NCI-H748 (cell line): ENCODE measurements around the gene ZNF462.

Experiments
- DNase-seq: peaks from one replicate; lab custom pipeline; 2025; ENCODE audit not compliant: unreplicated experiment; lab: John Stamatoyannopoulos, UW

ZNF462 gene

GRCh38 chr9:106992186-106992585 lies 129.2 kb downstream of the ZNF462 start:
- DNase-seq, result no peak

- DNase-seq, result no peak
Observed at GRCh38 chr9:106993603-106994002, 130.6 kb downstream of the ZNF462 start.

- no peak for DNase-seq
Observed at GRCh38 chr9:106994463-106994862, 131.5 kb downstream of the ZNF462 start.

GRCh38 chr9:107000218-107000617 lies 137.3 kb downstream of the ZNF462 start:
- DNase-seq, result no peak

GRCh38 chr9:107005201-107005600 lies 142.2 kb downstream of the ZNF462 start:
- no peak for DNase-seq

- DNase-seq, result no peak
Observed at GRCh38 chr9:107007402-107007801, 144.4 kb downstream of the ZNF462 start.

GRCh38 chr9:107008011-107008410 lies 145.0 kb downstream of the ZNF462 start:
- DNase-seq, result no peak

- no peak for DNase-seq
Observed at GRCh38 chr9:107008447-107008846, 145.5 kb downstream of the ZNF462 start.

GRCh38 chr9:107016383-107016782 lies 153.4 kb downstream of the ZNF462 start:
- peak; percentile 42 for DNase-seq

- no peak for DNase-seq
Observed at GRCh38 chr9:107018861-107019545, 156.0 kb downstream of the ZNF462 start.

GRCh38 chr9:107020040-107020530 lies 157.1 kb downstream of the ZNF462 start:
- DNase-seq, result peak; percentile 12

GRCh38 chr9:107024193-107024592 lies 161.2 kb downstream of the ZNF462 start:
- no peak for DNase-seq

- peak; percentile 40 for DNase-seq
Observed at GRCh38 chr9:107025260-107026035, 162.5 kb downstream of the ZNF462 start.

GRCh38 chr9:107029146-107029545 lies 166.2 kb downstream of the ZNF462 start:
- DNase-seq, result no peak

- no peak for DNase-seq
Observed at GRCh38 chr9:107033966-107034365, 171.0 kb downstream of the ZNF462 start.

- no peak for DNase-seq
Observed at GRCh38 chr9:107034831-107035230, 171.9 kb downstream of the ZNF462 start.

GRCh38 chr9:107036367-107036766 lies 173.4 kb downstream of the ZNF462 start:
- DNase-seq, result peak; percentile 81

- peak; percentile 91 for DNase-seq
Observed at GRCh38 chr9:107039542-107039941, 176.6 kb downstream of the ZNF462 start.

- no peak for DNase-seq
Observed at GRCh38 chr9:107042606-107043005, 179.6 kb downstream of the ZNF462 start.

- DNase-seq, result peak; percentile 25
Observed at GRCh38 chr9:107043886-107044285, 180.9 kb downstream of the ZNF462 start.

GRCh38 chr9:107044872-107045271 lies 181.9 kb downstream of the ZNF462 start:
- DNase-seq, result peak; percentile 20

- no peak for DNase-seq
Observed at GRCh38 chr9:107046692-107047091, 183.7 kb downstream of the ZNF462 start.
